ENCODE measurements around the gene UNC5A. TPM values are rescaled to one million over a fixed set of nuclear protein-coding genes. Genes with fewer than 3 reads are reported as not detected.

UNC5A gene
- total RNA-seq, 1 donor from 2014 or later: 2.8 TPM

GRCh38 chr5:176803068-176803942 is 7.1 kb upstream of the UNC5A start:
- Mint-ChIP-seq H3K27ac (no peak overlapping the region), H3K9me3 (ENCODE audit: low read depth) (no peaks in the 10 kb centered on the region), H3K4me1 (ENCODE audit: low read depth) (no peaks in the 10 kb centered on the region), H3K4me3 (ENCODE audit: low read depth) (no peak overlapping the region), H3K36me3 (ENCODE audit: insufficient read depth) (no peaks in the 10 kb centered on the region), H3K27me3 (peaks cover 48% of the 10 kb centered on the region)
- DNase-seq (ENCODE audit: low spot score, unreplicated experiment): no peak
- TF ChIP-seq CTCF (IDR thresholded peaks at IDR 0.05; ENCODE audit: unreplicated experiment): no peak

GRCh38 chr5:176803943-176804498 is 6.3 kb upstream of the UNC5A start:
- Mint-ChIP-seq H3K36me3 (ENCODE audit: insufficient read depth) (no peaks in the 10 kb centered on the region), H3K27ac (no peak overlapping the region), H3K27me3 (peaks cover 55% of the 10 kb centered on the region), H3K4me3 (ENCODE audit: low read depth) (no peak overlapping the region), H3K9me3 (ENCODE audit: low read depth) (no peaks in the 10 kb centered on the region), H3K4me1 (ENCODE audit: low read depth) (peaks cover 1% of the 10 kb centered on the region)
- peak; percentile 69 for DNase-seq (ENCODE audit: low spot score, unreplicated experiment)
- no peak for TF ChIP-seq CTCF (IDR thresholded peaks at IDR 0.05; ENCODE audit: unreplicated experiment)

- Mint-ChIP-seq H3K4me3 (ENCODE audit: low read depth) (no peak overlapping the region), H3K27ac (no peak overlapping the region), H3K36me3 (ENCODE audit: insufficient read depth) (no peaks in the 10 kb centered on the region), H3K4me1 (ENCODE audit: low read depth) (peaks cover 6% of the 10 kb centered on the region), H3K27me3 (peaks cover 64% of the 10 kb centered on the region), H3K9me3 (ENCODE audit: low read depth) (no peaks in the 10 kb centered on the region)
- no peak for TF ChIP-seq CTCF (IDR thresholded peaks at IDR 0.05; ENCODE audit: unreplicated experiment)
- no peak for DNase-seq (ENCODE audit: low spot score, unreplicated experiment)
Measured at GRCh38 chr5:176806137-176806536, 4.2 kb upstream of the UNC5A start.

- Mint-ChIP-seq H3K27ac (no peak overlapping the region), H3K27me3 (peaks cover 78% of the 10 kb centered on the region), H3K9me3 (ENCODE audit: low read depth) (no peaks in the 10 kb centered on the region), H3K36me3 (ENCODE audit: insufficient read depth) (no peaks in the 10 kb centered on the region), H3K4me1 (ENCODE audit: low read depth) (peaks cover 6% of the 10 kb centered on the region), H3K4me3 (ENCODE audit: low read depth) (peak overlapping the region; percentile 57)
- no peak for TF ChIP-seq CTCF (IDR thresholded peaks at IDR 0.05; ENCODE audit: unreplicated experiment)
- DNase-seq (ENCODE audit: low spot score, unreplicated experiment): no peak
Measured at GRCh38 chr5:176809544-176810080, 747 bp upstream of the UNC5A start.

GRCh38 chr5:176810687-176811501 is 535 bp downstream of the UNC5A start:
- Mint-ChIP-seq H3K36me3 (ENCODE audit: insufficient read depth) (no peaks in the 10 kb centered on the region), H3K27me3 (peaks cover 78% of the 10 kb centered on the region), H3K4me1 (ENCODE audit: low read depth) (peaks cover 6% of the 10 kb centered on the region), H3K9me3 (ENCODE audit: low read depth) (no peaks in the 10 kb centered on the region), H3K4me3 (ENCODE audit: low read depth) (peak overlapping the region; percentile 74), H3K27ac (no peak overlapping the region)
- DNase-seq (ENCODE audit: low spot score, unreplicated experiment): no peak
- TF ChIP-seq CTCF (IDR thresholded peaks at IDR 0.05; ENCODE audit: unreplicated experiment): no peak

Data from progenitor cell of endocrine pancreas (in vitro differentiated cells).